ENCODE measurements around the gene ELOF1. TPM values are rescaled to one million over a fixed set of nuclear protein-coding genes. Genes with fewer than 3 reads are reported as not detected.

ELOF1 gene
- polyA plus RNA-seq, 3 donors = 48.5 to 95.5 (median 77.5) TPM

GRCh38 chr19:11563532-11563931 lies 4.5 kb upstream of the ELOF1 start:
- TF ChIP-seq CTCF (IDR thresholded peaks at IDR 0.05) = no peak
- H3K4me2 ChIP-seq (replicated peaks; ENCODE audit: extremely low read depth, low read length, poor library complexity, severe bottlenecking) = no peak overlapping the region
- intact Hi-C loops (cut with micrococcal nuclease) = loop anchor here in 1 of 2 donors (10.0 kb wide), 3 partner anchors 239 to 1139 kb away; partner anchors contain the start of genes PDE4A and TSPAN16
- no peak for DNase-seq
- H3K9ac ChIP-seq (ENCODE audit: insufficient read depth, low read length, poor library complexity, severe bottlenecking) = no peak overlapping the region
- H2AFZ ChIP-seq (ENCODE audit: insufficient read depth, low read depth, low read length, poor library complexity, severe bottlenecking) = no peak overlapping the region
- Mint-ChIP-seq H3K4me1 (peaks cover 58% of the 10 kb centered on the region), H3K4me3 (no peak overlapping the region), H3K36me3 (peaks cover 0 to 2% of the 10 kb centered on the region in 2 donors), H3K27ac (peak overlapping the region in 4 of 7 donors; percentile 66 to 72 (median 69)), H3K27me3 (ENCODE audit: low read depth in 3 of 3) (peaks cover 0 to 2% (median 0%) of the 10 kb centered on the region in 3 donors), H3K9me3 (no peaks in the 10 kb centered on the region)
- H3K4me1 ChIP-seq (ENCODE audit: control insufficient read depth in 1 of 2, insufficient read depth in 2 of 2, low read length in 2 of 2) = peaks cover 38 to 53% of the 10 kb centered on the region in 2 donors
- no peaks in the 10 kb centered on the region for H3K27me3 ChIP-seq (ENCODE audit: control insufficient read depth in 2 of 2, insufficient read depth in 2 of 2, low read length in 2 of 2)
- H3K4me3 ChIP-seq (replicated peaks in 1 of 3; ENCODE audit: low read depth in 2 of 3, low read length in 3 of 3) = no peak overlapping the region
- H4K20me1 ChIP-seq (ENCODE audit: insufficient read depth, low read length) = peaks cover 1% of the 10 kb centered on the region
- no peaks in the 10 kb centered on the region for H3K36me3 ChIP-seq (replicated peaks in 1 of 2; ENCODE audit: control insufficient read depth in 1 of 2, insufficient read depth in 2 of 2, low read length in 2 of 2)
- 81% methylated on average over 8 of the region's 8 CpGs for WGBS (ENCODE audit: insufficient coverage)
- no peak overlapping the region for H3K27ac ChIP-seq (ENCODE audit: low read depth in 1 of 2, low read length in 2 of 2)
- peaks cover 4% of the 10 kb centered on the region for H3K79me2 ChIP-seq (ENCODE audit: insufficient read depth, low read length)
- no peaks in the 10 kb centered on the region for H3K9me3 ChIP-seq (replicated peaks in 1 of 2; ENCODE audit: control insufficient read depth in 1 of 2, insufficient read depth in 1 of 2, low read length in 2 of 2)

GRCh38 chr19:11560404-11561051 lies 1.5 kb upstream of the ELOF1 start:
- Mint-ChIP-seq H3K36me3 (peaks cover 11 to 15% of the 10 kb centered on the region in 2 donors), H3K27ac (peak overlapping the region; percentile 43 to 88 (median 74)), H3K4me1 (peaks cover 64% of the 10 kb centered on the region), H3K4me3 (peak overlapping the region; percentile 67 to 95), H3K9me3 (no peaks in the 10 kb centered on the region), H3K27me3 (ENCODE audit: low read depth in 3 of 3) (peaks cover 0 to 1% (median 0%) of the 10 kb centered on the region in 3 donors)
- peak overlapping the region; percentile 74 for H3K4me2 ChIP-seq (replicated peaks; ENCODE audit: extremely low read depth, low read length, poor library complexity, severe bottlenecking)
- H3K9me3 ChIP-seq (replicated peaks in 1 of 2; ENCODE audit: control insufficient read depth in 1 of 2, insufficient read depth in 1 of 2, low read length in 2 of 2) = no peaks in the 10 kb centered on the region
- peak; percentile 92 for TF ChIP-seq CTCF (IDR thresholded peaks at IDR 0.05)
- no peak overlapping the region for H3K9ac ChIP-seq (ENCODE audit: insufficient read depth, low read length, poor library complexity, severe bottlenecking)
- 21% methylated on average over 6 of the region's 9 CpGs for WGBS (ENCODE audit: insufficient coverage)
- H4K20me1 ChIP-seq (ENCODE audit: insufficient read depth, low read length) = peaks cover 25% of the 10 kb centered on the region
- peaks cover 33 to 57% of the 10 kb centered on the region in 2 donors for H3K4me1 ChIP-seq (ENCODE audit: control insufficient read depth in 1 of 2, insufficient read depth in 2 of 2, low read length in 2 of 2)
- H3K79me2 ChIP-seq (ENCODE audit: insufficient read depth, low read length) = peaks cover 24% of the 10 kb centered on the region
- no peaks in the 10 kb centered on the region for H3K27me3 ChIP-seq (ENCODE audit: control insufficient read depth in 2 of 2, insufficient read depth in 2 of 2, low read length in 2 of 2)
- H2AFZ ChIP-seq (ENCODE audit: insufficient read depth, low read depth, low read length, poor library complexity, severe bottlenecking) = no peak overlapping the region
- H3K4me3 ChIP-seq (replicated peaks in 1 of 3; ENCODE audit: low read depth in 2 of 3, low read length in 3 of 3) = peak overlapping the region in 1 of 3 experiments; percentile 86
- peaks cover 1 to 3% of the 10 kb centered on the region in 2 donors for H3K36me3 ChIP-seq (replicated peaks in 1 of 2; ENCODE audit: control insufficient read depth in 1 of 2, insufficient read depth in 2 of 2, low read length in 2 of 2)
- no peak overlapping the region for H3K27ac ChIP-seq (ENCODE audit: low read depth in 1 of 2, low read length in 2 of 2)
- intact Hi-C loops (cut with micrococcal nuclease) = loop anchor here (1.0 to 10.0 kb wide), 4 partner anchors 28 to 1136 kb away; partner anchors contain the start of genes PDE4A (in 1 of the 2) and TSPAN16 (in 1 of the 2)
- DNase-seq = peak; percentile 75 to 92 (median 83)

Measured in CD14-positive monocyte (primary cell).